Muscle of leg (tissue), 11 donors: ENCODE measurements around the gene ITGAV. TPM values are rescaled to one million over a fixed set of nuclear protein-coding genes. Genes with fewer than 3 reads are reported as not detected.

ENCODE experiments used
- DNase-seq: peaks from one replicate; pipeline ENCODE4 v3.0.0; 2013
- H3K27ac ChIP-seq: one replicate; pipeline ENCODE4 v1.5.1; 2013; ENCODE audit warnings: mild to moderate bottlenecking, low read length, control low read depth
- H3K27me3 ChIP-seq: one replicate; pipeline ENCODE4 v1.6.1; 2013; ENCODE audit warnings: low read length; ENCODE audit not compliant: control insufficient read depth, insufficient read depth
- H3K36me3 ChIP-seq: one replicate; pipeline ENCODE4 v1.6.1; 2013; ENCODE audit warnings: low read length; ENCODE audit not compliant: control insufficient read depth, insufficient read depth
- H3K4me1 ChIP-seq: one replicate; pipeline ENCODE4 v1.6.1; 2013; ENCODE audit warnings: low read length; ENCODE audit not compliant: control insufficient read depth, insufficient read depth
- H3K4me3 ChIP-seq: one replicate; pipeline ENCODE4 v1.5.1; 2013; ENCODE audit warnings: low read length, control low read depth
- H3K9me3 ChIP-seq: replicated peaks from 2 replicates; pipeline ENCODE4 v1.6.1; 2013; ENCODE audit warnings: low read depth, low read length; ENCODE audit not compliant: control insufficient read depth
- WGBS: methylation state at CpG from one replicate; pipeline ENCODE4 v1.1.5; 2013; ENCODE audit warnings: missing lambda C conversion rate; ENCODE audit not compliant: insufficient coverage; 5-methylcytosine and 5-hydroxymethylcytosine counted together
- polyA plus RNA-seq, 8 donors: library from polyadenylated mRNA; unstranded; fragments of 120-200 nt; gene quantifications; one replicate each; pipeline versions ENCODE4 v1.2.1 to v1.2.3, GENCODE V29; 2013; ENCODE audit warnings: inconsistent platforms in 1 of 8, low replicate concordance in 1 of 8; ENCODE audit not compliant: insufficient read length in 8 of 8, insufficient read depth in 1 of 8
- total RNA-seq: library from RNA; stranded (reverse); fragments of 120-200 nt; gene quantifications from one replicate; pipeline ENCODE4 v1.2.4, GENCODE V29; 2013

Gene ITGAV
- total and polyA plus RNA-seq, 9 donors = 18.1 to 47.1 (median 26.3) TPM

DNA sequence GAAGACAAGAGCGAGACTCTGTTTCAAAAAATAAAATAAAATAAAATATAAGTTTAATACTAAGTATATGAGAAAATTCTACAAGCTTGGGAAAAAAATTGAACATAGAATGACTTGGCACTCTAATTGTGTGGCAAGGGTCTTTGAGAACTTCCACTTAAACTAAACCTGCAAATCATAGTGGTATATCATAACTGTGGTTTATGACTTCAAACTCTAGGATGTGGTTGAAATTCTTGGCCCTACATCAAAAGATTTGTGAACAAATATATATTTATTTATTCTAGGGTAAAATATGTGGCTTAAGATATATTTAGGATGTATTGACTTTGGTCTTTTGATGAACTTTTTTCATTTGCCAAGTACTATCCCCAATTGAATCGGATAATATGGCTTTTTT is 100.9 kb downstream of the ITGAV start:
- peaks cover 8% of the 10 kb centered on the region for H3K9me3 ChIP-seq
- no CpG with 5 or more reads among the region's 2 CpGs for whole genome bisulfite sequencing
- peaks cover 3% of the 10 kb centered on the region for H3K4me1 ChIP-seq
- DNase-seq = no peak
- H3K4me3 ChIP-seq = no peak overlapping the region
- peaks cover 2% of the 10 kb centered on the region for H3K27me3 ChIP-seq
- H3K36me3 ChIP-seq = no peaks in the 10 kb centered on the region
- H3K27ac ChIP-seq = no peak overlapping the region

DNA sequence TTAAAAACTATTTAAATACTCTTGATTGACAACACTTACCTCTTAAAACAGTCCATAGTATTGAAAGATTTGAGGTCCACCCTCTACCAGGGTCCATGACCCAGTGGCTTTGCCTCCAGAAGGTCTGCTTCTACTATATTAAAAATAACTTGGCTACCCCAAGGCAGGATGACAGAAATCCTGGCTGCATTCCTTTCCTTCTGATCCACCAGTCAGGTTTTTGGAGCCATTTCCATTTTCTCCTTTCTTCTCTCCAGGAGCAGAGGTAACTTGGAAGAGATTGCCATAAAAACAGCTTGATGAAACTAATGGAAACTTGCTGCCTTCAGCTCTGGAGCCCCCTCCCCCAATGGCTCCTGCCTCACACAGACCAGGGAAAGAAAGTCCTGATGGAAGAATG is 101.4 kb downstream of the ITGAV start:
- no peak overlapping the region for H3K27ac ChIP-seq
- no peak for DNase-seq
- H3K9me3 ChIP-seq = peaks cover 8% of the 10 kb centered on the region
- H3K36me3 ChIP-seq = no peaks in the 10 kb centered on the region
- H3K4me1 ChIP-seq = peaks cover 3% of the 10 kb centered on the region
- H3K27me3 ChIP-seq = peaks cover 2% of the 10 kb centered on the region
- H3K4me3 ChIP-seq = no peak overlapping the region

DNA sequence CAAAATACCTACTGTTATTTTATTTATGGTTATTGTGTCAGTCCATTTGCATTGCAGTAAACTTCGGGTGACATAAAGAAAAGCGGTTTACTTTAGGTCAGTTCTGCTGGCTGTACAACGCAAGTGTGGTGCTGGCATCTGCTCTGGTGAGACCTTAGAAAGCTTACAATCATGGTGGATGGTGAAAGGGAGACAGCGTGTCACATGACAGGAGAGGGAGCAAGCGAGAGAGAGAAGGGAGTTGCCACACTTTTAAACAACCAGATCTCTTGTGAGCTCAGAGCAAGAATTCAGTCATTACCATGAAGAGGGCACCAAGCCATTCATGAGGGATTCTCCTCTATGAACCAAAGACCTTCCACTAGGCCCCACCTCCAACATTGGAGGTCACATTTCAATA is 102.0 kb downstream of the ITGAV start:
- H3K27me3 ChIP-seq = peaks cover 2% of the 10 kb centered on the region
- peaks cover 3% of the 10 kb centered on the region for H3K4me1 ChIP-seq
- no peaks in the 10 kb centered on the region for H3K36me3 ChIP-seq
- H3K9me3 ChIP-seq = peaks cover 8% of the 10 kb centered on the region
- H3K27ac ChIP-seq = no peak overlapping the region
- 100% methylated on average over 3 of the region's 5 CpGs for WGBS
- no peak for DNase-seq
- H3K4me3 ChIP-seq = no peak overlapping the region

DNA sequence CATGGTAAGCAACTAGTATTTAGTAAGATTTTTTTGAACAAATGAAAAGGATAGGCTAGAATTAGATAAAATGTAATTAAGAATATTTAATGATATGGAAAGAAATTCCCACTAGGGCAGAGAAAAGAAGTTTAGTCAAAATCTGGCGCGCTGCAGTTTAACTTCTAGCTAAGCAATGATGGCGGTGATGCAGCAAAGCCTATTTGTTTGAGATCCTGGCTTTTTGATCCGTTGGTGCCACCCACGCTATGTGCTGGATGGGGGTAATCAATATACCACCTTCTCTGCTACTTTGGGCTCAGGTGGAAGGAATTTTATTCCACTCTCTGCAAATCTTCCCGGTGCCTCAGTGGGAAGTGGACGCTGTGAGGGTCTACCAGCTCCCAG is 103.6 kb downstream of the ITGAV start:
- Histone ChIP-seq H3K27ac (peak overlapping the region; percentile 55), H3K4me3 (peak overlapping the region; percentile 83), H3K27me3 (peaks cover 2% of the 10 kb centered on the region), H3K9me3 (no peaks in the 10 kb centered on the region), H3K36me3 (no peaks in the 10 kb centered on the region), H3K4me1 (peaks cover 3% of the 10 kb centered on the region)
- DNase-seq = no peak
- 37% methylated on average over 5 of the region's 7 CpGs for WGBS

DNA sequence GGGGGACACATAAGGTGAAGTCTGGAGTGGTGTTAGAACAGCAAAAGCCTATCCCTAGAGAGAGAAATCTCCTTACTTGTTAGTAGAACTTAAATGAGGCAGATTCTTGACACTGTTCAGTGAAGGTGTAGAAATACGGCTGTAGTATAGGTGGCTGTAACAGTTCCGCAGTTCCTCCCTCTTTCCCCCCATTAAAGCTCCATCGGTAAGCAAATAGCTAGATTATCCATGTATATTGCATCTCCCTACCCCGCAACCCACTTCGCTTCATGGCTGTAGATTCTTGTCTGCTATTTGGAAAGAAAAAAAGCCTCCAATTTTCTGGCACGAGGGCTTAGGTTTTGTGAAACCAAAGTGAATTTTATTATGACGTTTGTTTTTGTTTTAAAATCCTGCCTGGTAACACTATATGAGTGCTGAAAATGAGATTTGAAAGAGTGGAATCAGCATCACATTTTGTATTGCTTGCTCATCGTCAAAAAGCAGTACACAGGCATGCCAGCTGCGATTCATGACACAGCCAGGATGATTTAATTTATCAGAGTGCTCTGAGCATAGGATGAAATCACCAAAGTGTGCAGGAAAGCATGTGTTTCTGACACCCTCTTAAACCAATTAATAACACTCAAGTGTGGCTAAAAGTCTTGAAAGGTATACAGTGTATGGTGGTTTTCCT is 105.4 kb downstream of the ITGAV start:
- Histone ChIP-seq H3K4me3 (peak overlapping the region; percentile 83), H3K36me3 (no peaks in the 10 kb centered on the region), H3K4me1 (peaks cover 3% of the 10 kb centered on the region), H3K27me3 (peaks cover 2% of the 10 kb centered on the region), H3K9me3 (no peaks in the 10 kb centered on the region), H3K27ac (peak overlapping the region; percentile 84)
- WGBS = 18% methylated on average over 2 of the region's 9 CpGs
- peak; percentile 83 for DNase-seq

DNA sequence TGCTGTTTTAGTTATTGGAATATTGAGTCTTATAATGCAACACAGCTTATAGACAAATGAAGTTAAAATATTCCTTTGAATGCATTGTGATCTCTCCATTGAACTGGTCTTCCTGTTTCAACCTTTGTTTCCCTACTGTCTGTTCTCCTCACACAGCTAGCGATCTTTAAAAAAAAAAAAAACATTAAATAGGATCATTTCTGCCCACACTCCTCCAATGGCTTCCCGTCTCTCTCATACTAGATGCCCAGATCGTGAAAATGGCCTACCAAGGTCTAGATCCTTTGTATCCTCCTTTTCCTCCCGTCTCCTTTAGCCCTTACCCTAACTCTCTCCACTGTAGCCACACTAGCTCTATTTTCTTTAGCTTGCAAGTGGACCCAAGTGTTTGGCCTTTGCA is 106.4 kb downstream of the ITGAV start:
- no peaks in the 10 kb centered on the region for H3K36me3 ChIP-seq
- WGBS = 87% methylated on average over 4 of the region's 4 CpGs
- DNase-seq = no peak
- H3K27ac ChIP-seq = no peak overlapping the region
- no peaks in the 10 kb centered on the region for H3K9me3 ChIP-seq
- peaks cover 2% of the 10 kb centered on the region for H3K27me3 ChIP-seq
- peaks cover 3% of the 10 kb centered on the region for H3K4me1 ChIP-seq
- no peak overlapping the region for H3K4me3 ChIP-seq

DNA sequence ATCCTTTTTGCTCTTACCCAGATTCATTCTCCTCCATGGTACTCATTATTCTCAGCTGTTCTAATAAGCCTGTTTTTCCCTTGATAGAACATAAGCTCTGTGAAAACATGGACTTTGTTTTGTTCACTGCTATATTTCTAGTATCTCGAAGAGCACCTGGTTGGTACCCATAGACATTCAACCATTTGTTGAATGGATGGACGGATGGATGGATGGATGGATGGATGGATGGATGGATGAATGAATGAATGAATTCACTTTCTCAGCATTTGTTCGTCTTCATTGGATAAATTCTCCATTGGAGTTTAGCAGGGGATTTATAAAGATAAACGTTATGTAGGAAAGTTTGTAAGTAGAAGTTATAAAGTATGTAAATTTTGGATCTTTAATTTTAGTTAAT is 106.9 kb downstream of the ITGAV start:
- H3K27me3 ChIP-seq = peaks cover 2% of the 10 kb centered on the region
- H3K9me3 ChIP-seq = no peaks in the 10 kb centered on the region
- peaks cover 3% of the 10 kb centered on the region for H3K4me1 ChIP-seq
- no peak overlapping the region for H3K27ac ChIP-seq
- no peak for DNase-seq
- WGBS = no CpG with 5 or more reads among the region's 4 CpGs
- H3K4me3 ChIP-seq = no peak overlapping the region
- no peaks in the 10 kb centered on the region for H3K36me3 ChIP-seq

DNA sequence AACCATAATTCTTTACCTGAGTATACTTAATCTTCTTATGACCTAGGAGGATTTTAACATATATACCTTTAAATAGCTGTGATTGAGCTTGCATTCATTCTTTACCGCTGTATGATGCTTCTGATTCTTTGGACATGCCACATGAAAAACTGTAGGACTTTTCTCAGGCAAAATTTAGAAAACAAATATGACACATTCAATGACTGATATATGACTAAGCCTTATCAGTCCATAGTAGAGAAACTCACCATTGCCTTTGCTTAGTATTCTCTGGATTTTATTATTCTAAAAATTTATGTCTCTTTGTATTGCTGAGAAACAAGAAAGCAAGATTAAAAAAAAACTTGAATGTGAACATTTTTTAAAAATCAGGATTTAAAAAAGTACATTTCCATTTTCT is 107.7 kb downstream of the ITGAV start:
- Histone ChIP-seq H3K27me3 (peaks cover 2% of the 10 kb centered on the region), H3K9me3 (no peaks in the 10 kb centered on the region), H3K4me1 (peaks cover 3% of the 10 kb centered on the region), H3K4me3 (no peak overlapping the region), H3K36me3 (no peaks in the 10 kb centered on the region), H3K27ac (no peak overlapping the region)
- no CpG with 5 or more reads among the region's 1 CpG for WGBS
- DNase-seq = no peak

DNA sequence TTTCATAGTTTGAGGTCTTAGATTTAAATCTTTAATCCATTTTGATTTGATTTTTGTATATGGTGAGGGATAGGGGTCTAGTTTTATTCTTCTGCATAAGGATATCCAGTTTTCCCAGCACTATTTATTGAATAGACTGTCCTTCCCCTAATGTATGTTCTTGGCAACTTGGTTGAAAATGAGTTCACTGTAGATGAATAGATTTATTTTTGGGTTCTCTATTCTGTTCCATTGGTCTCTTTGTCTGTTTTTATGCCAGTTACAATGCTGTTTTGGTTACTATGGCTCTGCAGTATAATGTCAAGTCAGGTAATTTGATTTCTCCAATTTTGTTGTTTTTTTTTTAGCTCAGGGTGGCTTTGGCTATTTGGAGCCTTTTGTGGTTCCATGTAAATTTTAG is 109.9 kb downstream of the ITGAV start:
- no peaks in the 10 kb centered on the region for H3K36me3 ChIP-seq
- no peak overlapping the region for H3K27ac ChIP-seq
- H3K9me3 ChIP-seq = no peaks in the 10 kb centered on the region
- no peaks in the 10 kb centered on the region for H3K4me1 ChIP-seq
- no peak for DNase-seq
- no peaks in the 10 kb centered on the region for H3K27me3 ChIP-seq
- H3K4me3 ChIP-seq = no peak overlapping the region

DNA sequence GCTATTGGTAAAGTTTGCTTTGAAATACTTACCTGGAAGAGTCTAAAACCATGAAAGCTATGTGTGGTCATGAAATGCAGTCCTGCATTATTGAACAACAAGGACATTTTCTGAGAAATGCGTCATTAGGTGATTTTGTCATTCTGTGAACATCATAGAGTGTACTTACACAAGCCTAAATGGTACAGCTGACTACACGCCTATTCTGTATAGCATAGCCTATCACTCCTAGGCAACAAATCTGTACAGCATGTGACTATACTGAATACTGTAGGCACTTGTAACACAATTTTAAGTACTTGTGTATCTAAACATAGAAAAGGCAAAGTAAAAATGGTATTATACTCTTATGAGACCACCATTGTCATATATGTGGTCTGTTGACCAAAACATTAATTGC is 112.2 kb downstream of the ITGAV start:
- no peaks in the 10 kb centered on the region for H3K36me3 ChIP-seq
- WGBS = no CpG with 5 or more reads among the region's 2 CpGs
- no peaks in the 10 kb centered on the region for H3K27me3 ChIP-seq
- no peaks in the 10 kb centered on the region for H3K9me3 ChIP-seq
- no peaks in the 10 kb centered on the region for H3K4me1 ChIP-seq
- no peak for DNase-seq
- H3K4me3 ChIP-seq = no peak overlapping the region
- H3K27ac ChIP-seq = no peak overlapping the region

DNA sequence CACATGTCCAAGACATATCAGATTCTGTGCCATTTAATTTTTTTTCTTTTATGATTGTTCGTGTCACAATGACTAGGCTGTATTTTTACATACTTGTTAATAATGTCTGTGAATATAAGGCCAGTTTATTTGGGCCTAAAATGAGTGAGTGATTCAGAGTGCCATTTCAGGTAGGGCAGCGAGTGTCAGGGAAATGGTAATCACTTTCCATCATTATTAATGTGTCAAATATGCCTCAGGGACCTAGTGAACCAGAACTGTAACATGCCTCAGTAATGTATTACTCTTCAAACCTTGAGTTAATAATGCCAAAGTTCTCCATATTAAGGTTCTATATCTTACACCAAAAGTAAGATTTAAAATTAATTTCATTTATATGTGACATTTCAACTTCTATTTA is 112.6 kb downstream of the ITGAV start:
- H3K36me3 ChIP-seq = no peaks in the 10 kb centered on the region
- H3K4me1 ChIP-seq = no peaks in the 10 kb centered on the region
- no peaks in the 10 kb centered on the region for H3K27me3 ChIP-seq
- H3K9me3 ChIP-seq = no peaks in the 10 kb centered on the region
- no peak overlapping the region for H3K27ac ChIP-seq
- H3K4me3 ChIP-seq = no peak overlapping the region
- WGBS = no CpG with 5 or more reads among the region's 2 CpGs
- no peak for DNase-seq
